H1 (cell line): Measurements from ENCODE around the gene ITPKB.

Experiments used
- CTCF ChIP-seq, 3 experiments: IDR thresholded peaks; 1 replicate in 2 of 3; 2 replicates in 1 of 3; pipeline versions ENCODE4 v1.5.1 to v1.6.1; 2011; ENCODE audit warnings: low read length in 3 of 3, mild to moderate bottlenecking in 3 of 3, inconsistent platforms in 2 of 3, low read depth in 1 of 3, moderate library complexity in 1 of 3; ENCODE audit not compliant: insufficient read depth in 1 of 3; ENCODE audit errors: control extremely low read depth in 1 of 3
- EP300 ChIP-seq, 2 experiments: IDR thresholded peaks; 1 replicate in 1 of 2; 2 replicates in 1 of 2; pipeline ENCODE4 v1.6.1; 2011 to 2012; ENCODE audit warnings: low read depth in 2 of 2, low read length in 2 of 2, mild to moderate bottlenecking in 2 of 2, borderline replicate concordance in 1 of 2, inconsistent platforms in 1 of 2, moderate library complexity in 1 of 2
- EZH2 ChIP-seq: fragments of 200-600 bp; sonication (generic); IDR thresholded peaks from 2 replicates; pipeline ENCODE4 v1.7.1; 2012; ENCODE audit warnings: low read depth, mild to moderate bottlenecking, moderate library complexity, low read length, inconsistent platforms; ENCODE audit not compliant: severe bottlenecking
- HDAC2 ChIP-seq, 2 experiments: fragments of 300-600 bp in 1 of 2; sonication (generic) in 1 of 2; IDR thresholded peaks; 2 replicates each; pipeline ENCODE4 v1.6.1; 2011 to 2012; ENCODE audit warnings: low read depth in 2 of 2, low read length in 2 of 2, mild to moderate bottlenecking in 2 of 2, moderate library complexity in 2 of 2, borderline replicate concordance in 1 of 2, inconsistent platforms in 1 of 2
- PHF8 ChIP-seq: fragments of 200-600 bp; sonication (generic); conservative IDR thresholded peaks from 2 replicates; pipeline ENCODE4 v1.7.1; 2012; ENCODE audit warnings: low read depth, mild to moderate bottlenecking, inconsistent platforms, low read length, moderate library complexity
- POLR2A ChIP-seq, 2 experiments: IDR thresholded peaks; 1 replicate in 1 of 2; 2 replicates in 1 of 2; pipeline ENCODE4 v1.6.1; 2011; ENCODE audit warnings: low read depth in 2 of 2, low read length in 2 of 2, mild to moderate bottlenecking in 2 of 2; ENCODE audit errors: control extremely low read depth in 1 of 2
- RXRA ChIP-seq: IDR thresholded peaks from 2 replicates; pipeline ENCODE4 v1.6.1; 2011; ENCODE audit warnings: low read depth, mild to moderate bottlenecking, low read length, moderate library complexity; ENCODE audit not compliant: insufficient read depth
- SP2 ChIP-seq: IDR thresholded peaks from 2 replicates; pipeline ENCODE4 v1.6.1; 2012; ENCODE audit warnings: mild to moderate bottlenecking, low read length, inconsistent platforms
- SRF ChIP-seq: IDR thresholded peaks from 2 replicates; pipeline ENCODE4 v1.6.1; 2011; ENCODE audit warnings: mild to moderate bottlenecking, low read depth, low read length, moderate library complexity
- TBP ChIP-seq: IDR thresholded peaks from 2 replicates; pipeline ENCODE4 v1.6.1; 2011; ENCODE audit warnings: low read depth, low read length, improper control_type of control experiment
- ZNF274 ChIP-seq: IDR thresholded peaks from 2 replicates; pipeline ENCODE4 v1.7.0; 2012; ENCODE audit warnings: low read length, borderline replicate concordance; ENCODE audit errors: extremely low read depth

DNA sequence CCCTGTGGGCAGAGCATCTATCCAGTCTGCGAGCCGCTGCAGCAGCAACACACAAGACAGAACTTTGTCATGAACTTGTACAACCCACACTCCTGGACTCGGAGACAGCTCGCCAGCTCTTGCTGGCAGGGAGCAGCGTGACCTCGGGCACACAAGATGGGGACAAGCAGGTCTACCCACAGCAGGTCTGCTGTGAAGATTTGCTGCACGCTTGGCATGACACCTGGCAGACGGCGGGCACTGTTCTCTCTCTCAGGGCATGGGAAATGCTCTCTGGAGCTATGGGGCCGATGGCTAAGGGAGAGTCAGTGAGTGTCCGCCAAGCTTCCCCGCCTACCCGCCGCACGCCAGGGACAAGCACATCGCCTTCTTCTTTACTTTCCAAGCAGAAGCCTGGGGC lies 100.5 kb downstream of the ITPKB start:
- TF ChIP-seq CTCF (IDR thresholded peaks at IDR 0.05; ENCODE audit: control extremely low read depth in 1 of 3, insufficient read depth in 1 of 3, low read depth in 1 of 3, low read length in 3 of 3): no peak
- no peak for TF ChIP-seq POLR2A (IDR thresholded peaks at IDR 0.05; ENCODE audit: control extremely low read depth in 1 of 2, low read depth in 2 of 2, low read length in 2 of 2)
- TF ChIP-seq SRF: no peak
- TF ChIP-seq HDAC2 (IDR thresholded peaks at IDR 0.05; ENCODE audit: borderline replicate concordance in 1 of 2, low read depth in 2 of 2, low read length in 2 of 2): no peak
- TF ChIP-seq EZH2: no peak
- TF ChIP-seq SP2: no peak
- TF ChIP-seq PHF8: no peak
- no peak for TF ChIP-seq ZNF274
- no peak for TF ChIP-seq EP300 (IDR thresholded peaks at IDR 0.05; ENCODE audit: borderline replicate concordance in 1 of 2, low read depth in 2 of 2, low read length in 2 of 2)
- no peak for TF ChIP-seq TBP
- TF ChIP-seq RXRA: no peak
